HepG2 (cell line): ENCODE results near the gene CCNQ. TPM values are rescaled to one million over a fixed set of nuclear protein-coding genes. Genes with fewer than 3 reads are reported as not detected.

Source experiments
- ADNP ChIP-seq: sonication (generic); formaldehyde crosslinking; IDR thresholded peaks from 2 replicates; pipeline ENCODE4 v1.4.0; 2020; ENCODE audit warnings: missing genetic modification reagents
- HIVEP1 ChIP-seq: sonication (generic); formaldehyde crosslinking; IDR thresholded peaks from 2 replicates; pipeline ENCODE4 v1.4.0; 2020; ENCODE audit warnings: mild to moderate bottlenecking, missing genetic modification reagents
- MYC ChIP-seq: sonication (generic); formaldehyde crosslinking; IDR thresholded peaks from 2 replicates; pipeline ENCODE4 v1.9.0; 2021; ENCODE audit warnings: missing genetic modification reagents, borderline replicate concordance
- PHF21A ChIP-seq: sonication (generic); formaldehyde crosslinking; IDR thresholded peaks from 2 replicates; pipeline ENCODE4 v1.5.0; 2020; ENCODE audit warnings: mild to moderate bottlenecking, missing genetic modification reagents
- RFXANK ChIP-seq: IDR thresholded peaks from 2 replicates; pipeline ENCODE4 v1.6.1; 2016
- SOX13 ChIP-seq, 3 experiments: fragments of 450-650 bp in 1 of 3; sonication (generic) in 1 of 3; formaldehyde crosslinking in 1 of 3; IDR thresholded peaks in 2 of 3; conservative IDR thresholded peaks in 1 of 3; 2 replicates each; pipeline versions ENCODE4 v1.5.0 to v1.6.1; 2016 to 2020; ENCODE audit warnings: antibody characterized with exemption in 1 of 3, mild to moderate bottlenecking in 1 of 3, missing compliant biosample characterization in 1 of 3, missing genetic modification reagents in 1 of 3, moderate library complexity in 1 of 3
- ZFX ChIP-seq: sonication (generic); formaldehyde crosslinking; IDR thresholded peaks from 2 replicates; pipeline ENCODE4 v1.4.0; 2020; ENCODE audit warnings: mild to moderate bottlenecking, low read depth, missing genetic modification reagents, moderate library complexity
- ZNF124 ChIP-seq: sonication (generic); formaldehyde crosslinking; IDR thresholded peaks from 2 replicates; pipeline ENCODE4 v1.4.0; 2020; ENCODE audit warnings: missing genetic modification reagents
- ZNF777 ChIP-seq: sonication (generic); formaldehyde crosslinking; IDR thresholded peaks from 2 replicates; pipeline ENCODE4 v1.4.0; 2020; ENCODE audit warnings: missing genetic modification reagents
- ZNF781 ChIP-seq: sonication (generic); formaldehyde crosslinking; IDR thresholded peaks from 2 replicates; pipeline ENCODE4 v1.5.1; 2020; ENCODE audit warnings: borderline replicate concordance, mild to moderate bottlenecking, missing genetic modification reagents; ENCODE audit errors: not compliant biosample characterization
- polyA plus RNA-seq, 8 experiments: library from polyadenylated mRNA; depleted of rRNA in 3 of 8; stranded (reverse) in 7 of 8; unstranded in 1 of 8; fragments of >200 nt; fragmentation: Illumina TruSeq in 4 of 8; extraction: Trizol in 4 of 8; gene quantifications; 2 replicates each; pipeline versions ENCODE4 v1.2.1 to v1.2.3, GENCODE V29; 2011 to 2016; ENCODE audit warnings: low read depth in 4 of 8, missing spikeins in 1 of 8, mixed read lengths in 1 of 8; ENCODE audit not compliant: insufficient read depth in 1 of 8
- total RNA-seq, 5 experiments: library from RNA; depleted of rRNA; stranded (reverse); fragments of >200 nt; fragmentation: Illumina TruSeq; extraction: Trizol; gene quantifications; 2 replicates each; pipeline ENCODE4 v1.2.3, GENCODE V29; 2016; ENCODE audit warnings: low read depth in 1 of 5
- TF ChIP-seq, protein P1 (sequence below): sonication (generic); formaldehyde crosslinking; IDR thresholded peaks from 2 replicates; pipeline ENCODE4 v1.4.0; 2020; ENCODE audit warnings: missing genetic modification reagents, borderline replicate concordance
- TF ChIP-seq, protein P2 (sequence below): sonication (generic); formaldehyde crosslinking; IDR thresholded peaks from 2 replicates; pipeline ENCODE4 v1.4.0; 2020; ENCODE audit warnings: missing genetic modification reagents
- TF ChIP-seq, protein P3 (sequence below): sonication (generic); formaldehyde crosslinking; IDR thresholded peaks from 2 replicates; pipeline ENCODE4 v1.4.0; 2020; ENCODE audit warnings: missing genetic modification reagents
- TF ChIP-seq, protein P4 (sequence below): sonication (generic); formaldehyde crosslinking; IDR thresholded peaks from 2 replicates; pipeline ENCODE4 v1.5.0; 2020; ENCODE audit warnings: missing genetic modification reagents, mild to moderate bottlenecking, borderline replicate concordance
- TF ChIP-seq, protein P5 (sequence below): sonication (generic); formaldehyde crosslinking; IDR thresholded peaks from 2 replicates; pipeline ENCODE4 v1.9.0; 2022; ENCODE audit warnings: missing genetic modification reagents, mild to moderate bottlenecking, borderline replicate concordance

CCNQ gene
- total and polyA plus RNA-seq, 2 of the 13 experiments (the other 11 are each of a cell fraction or from before 2014, with no cell fraction given) = 15.0 to 25.5 TPM

DNA sequence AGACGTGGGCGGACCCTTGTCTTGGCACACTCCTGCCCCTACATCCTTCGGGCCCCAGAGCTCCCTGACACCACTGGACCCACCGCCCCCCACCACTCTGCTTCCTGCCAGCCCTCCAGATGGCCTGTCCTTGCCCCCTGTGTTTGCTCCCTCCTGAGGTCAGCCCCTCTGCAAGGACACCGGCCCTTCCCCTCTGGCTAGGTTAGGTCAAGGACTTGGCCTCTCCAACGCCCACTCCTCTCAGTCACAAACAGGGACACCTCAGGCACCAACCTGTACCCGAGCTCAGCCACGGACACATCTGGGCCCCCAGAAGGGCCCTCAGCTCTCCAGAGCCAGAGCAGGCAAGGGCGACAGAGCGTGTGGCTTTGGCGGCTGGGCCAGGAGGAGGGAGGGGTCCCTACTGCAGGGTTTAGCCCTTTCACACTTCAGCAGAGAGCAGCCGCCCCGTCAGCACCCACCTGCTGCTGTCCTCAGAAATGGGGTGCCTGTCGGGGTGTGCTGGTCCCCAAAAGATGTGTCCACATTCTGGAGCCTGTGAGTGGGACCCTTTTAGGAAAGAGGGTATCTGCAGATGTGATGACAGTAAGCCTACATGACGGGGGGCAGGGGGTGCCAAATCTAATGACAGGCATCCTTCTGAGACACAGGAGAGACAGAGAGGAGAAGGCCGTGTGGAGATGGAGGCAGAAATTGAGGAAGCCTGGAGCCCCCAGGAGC lies 24.5 kb upstream of the CCNQ start (continued):
- TF ChIP-seq, protein P1, sequence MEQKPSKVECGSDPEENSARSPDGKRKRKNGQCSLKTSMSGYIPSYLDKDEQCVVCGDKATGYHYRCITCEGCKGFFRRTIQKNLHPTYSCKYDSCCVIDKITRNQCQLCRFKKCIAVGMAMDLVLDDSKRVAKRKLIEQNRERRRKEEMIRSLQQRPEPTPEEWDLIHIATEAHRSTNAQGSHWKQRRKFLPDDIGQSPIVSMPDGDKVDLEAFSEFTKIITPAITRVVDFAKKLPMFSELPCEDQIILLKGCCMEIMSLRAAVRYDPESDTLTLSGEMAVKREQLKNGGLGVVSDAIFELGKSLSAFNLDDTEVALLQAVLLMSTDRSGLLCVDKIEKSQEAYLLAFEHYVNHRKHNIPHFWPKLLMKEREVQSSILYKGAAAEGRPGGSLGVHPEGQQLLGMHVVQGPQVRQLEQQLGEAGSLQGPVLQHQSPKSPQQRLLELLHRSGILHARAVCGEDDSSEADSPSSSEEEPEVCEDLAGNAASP (CRISPR knock-in tag) = peak; percentile 94; the same call in 1 of the 2 replicates
- TF ChIP-seq, protein P2, sequence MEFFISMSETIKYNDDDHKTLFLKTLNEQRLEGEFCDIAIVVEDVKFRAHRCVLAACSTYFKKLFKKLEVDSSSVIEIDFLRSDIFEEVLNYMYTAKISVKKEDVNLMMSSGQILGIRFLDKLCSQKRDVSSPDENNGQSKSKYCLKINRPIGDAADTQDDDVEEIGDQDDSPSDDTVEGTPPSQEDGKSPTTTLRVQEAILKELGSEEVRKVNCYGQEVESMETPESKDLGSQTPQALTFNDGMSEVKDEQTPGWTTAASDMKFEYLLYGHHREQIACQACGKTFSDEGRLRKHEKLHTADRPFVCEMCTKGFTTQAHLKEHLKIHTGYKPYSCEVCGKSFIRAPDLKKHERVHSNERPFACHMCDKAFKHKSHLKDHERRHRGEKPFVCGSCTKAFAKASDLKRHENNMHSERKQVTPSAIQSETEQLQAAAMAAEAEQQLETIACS (CRISPR knock-in tag) = no peak
- TF ChIP-seq ADNP = no peak
- TF ChIP-seq, protein P3, sequence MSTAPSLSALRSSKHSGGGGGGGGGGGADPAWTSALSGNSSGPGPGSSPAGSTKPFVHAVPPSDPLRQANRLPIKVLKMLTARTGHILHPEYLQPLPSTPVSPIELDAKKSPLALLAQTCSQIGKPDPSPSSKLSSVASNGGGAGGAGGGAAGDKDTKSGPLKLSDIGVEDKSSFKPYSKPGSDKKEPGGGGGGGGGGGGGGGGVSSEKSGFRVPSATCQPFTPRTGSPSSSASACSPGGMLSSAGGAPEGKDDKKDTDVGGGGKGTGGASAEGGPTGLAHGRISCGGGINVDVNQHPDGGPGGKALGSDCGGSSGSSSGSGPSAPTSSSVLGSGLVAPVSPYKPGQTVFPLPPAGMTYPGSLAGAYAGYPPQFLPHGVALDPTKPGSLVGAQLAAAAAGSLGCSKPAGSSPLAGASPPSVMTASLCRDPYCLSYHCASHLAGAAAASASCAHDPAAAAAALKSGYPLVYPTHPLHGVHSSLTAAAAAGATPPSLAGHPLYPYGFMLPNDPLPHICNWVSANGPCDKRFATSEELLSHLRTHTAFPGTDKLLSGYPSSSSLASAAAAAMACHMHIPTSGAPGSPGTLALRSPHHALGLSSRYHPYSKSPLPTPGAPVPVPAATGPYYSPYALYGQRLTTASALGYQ (CRISPR knock-in tag) = peak; percentile 65; the same call in 1 of the 2 replicates
- TF ChIP-seq, protein P4, sequence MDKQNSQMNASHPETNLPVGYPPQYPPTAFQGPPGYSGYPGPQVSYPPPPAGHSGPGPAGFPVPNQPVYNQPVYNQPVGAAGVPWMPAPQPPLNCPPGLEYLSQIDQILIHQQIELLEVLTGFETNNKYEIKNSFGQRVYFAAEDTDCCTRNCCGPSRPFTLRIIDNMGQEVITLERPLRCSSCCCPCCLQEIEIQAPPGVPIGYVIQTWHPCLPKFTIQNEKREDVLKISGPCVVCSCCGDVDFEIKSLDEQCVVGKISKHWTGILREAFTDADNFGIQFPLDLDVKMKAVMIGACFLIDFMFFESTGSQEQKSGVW (CRISPR knock-in tag) = no peak
- TF ChIP-seq SOX13 (IDR thresholded peaks at IDR 0.05) = no peak
- TF ChIP-seq SOX13 (CRISPR knock-in tag; conservative IDR thresholded peaks at IDR 0.05 in 1 of 2, IDR thresholded peaks at IDR 0.05 in 1 of 2) = peak in 1 of 2 experiments; percentile 61; a peak in 2 of 4 replicates
- TF ChIP-seq ZNF124 = no peak
- no peak for TF ChIP-seq HIVEP1 (CRISPR knock-in tag)
- peak; percentile 14; the same call in 1 of the 2 replicates for TF ChIP-seq PHF21A (CRISPR knock-in tag)
- TF ChIP-seq MYC (CRISPR knock-in tag) = peak; percentile 46; the same call in 1 of the 2 replicates
- TF ChIP-seq, protein P5, sequence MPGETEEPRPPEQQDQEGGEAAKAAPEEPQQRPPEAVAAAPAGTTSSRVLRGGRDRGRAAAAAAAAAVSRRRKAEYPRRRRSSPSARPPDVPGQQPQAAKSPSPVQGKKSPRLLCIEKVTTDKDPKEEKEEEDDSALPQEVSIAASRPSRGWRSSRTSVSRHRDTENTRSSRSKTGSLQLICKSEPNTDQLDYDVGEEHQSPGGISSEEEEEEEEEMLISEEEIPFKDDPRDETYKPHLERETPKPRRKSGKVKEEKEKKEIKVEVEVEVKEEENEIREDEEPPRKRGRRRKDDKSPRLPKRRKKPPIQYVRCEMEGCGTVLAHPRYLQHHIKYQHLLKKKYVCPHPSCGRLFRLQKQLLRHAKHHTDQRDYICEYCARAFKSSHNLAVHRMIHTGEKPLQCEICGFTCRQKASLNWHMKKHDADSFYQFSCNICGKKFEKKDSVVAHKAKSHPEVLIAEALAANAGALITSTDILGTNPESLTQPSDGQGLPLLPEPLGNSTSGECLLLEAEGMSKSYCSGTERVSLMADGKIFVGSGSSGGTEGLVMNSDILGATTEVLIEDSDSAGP (CRISPR knock-in tag) = 0 out of 2 replicates have a peak, but pooled peaks have one; percentile 59
- no peak for TF ChIP-seq ZNF781
- peak; percentile 69 for TF ChIP-seq ZFX
- no peak; the same call in 1 of the 2 replicates for TF ChIP-seq ZNF777 (CRISPR knock-in tag)
- no peak for TF ChIP-seq RFXANK
